ENCODE measurements around the gene UMODL1.

GRCh38 chr21:42102076-42102475 is 31.0 kb downstream of the UMODL1 start:
- TF ChIP-seq CTCF (IDR thresholded peaks at IDR 0.05) (no peak), POLR2A (IDR thresholded peaks at IDR 0.05) (no peak), EP300 (IDR thresholded peaks at IDR 0.05) (no peak)

Data from tibial nerve (tissue), 4 donors.